IPS-18c (cell line): Measurements from ENCODE around the gene RIMBP2.

Experiments
- H3K4me3 ChIP-seq: 2 replicates; pipeline ENCODE4 v1.7.0; 2013; ENCODE audit warnings: low read depth, mild to moderate bottlenecking, low read length, moderate library complexity; ENCODE audit not compliant: insufficient read depth
- H3K9me3 ChIP-seq: one replicate; pipeline ENCODE4 v1.6.1; 2013; ENCODE audit warnings: mild to moderate bottlenecking, low read length, moderate library complexity; ENCODE audit not compliant: control insufficient read depth, insufficient read depth

RIMBP2 gene

DNA sequence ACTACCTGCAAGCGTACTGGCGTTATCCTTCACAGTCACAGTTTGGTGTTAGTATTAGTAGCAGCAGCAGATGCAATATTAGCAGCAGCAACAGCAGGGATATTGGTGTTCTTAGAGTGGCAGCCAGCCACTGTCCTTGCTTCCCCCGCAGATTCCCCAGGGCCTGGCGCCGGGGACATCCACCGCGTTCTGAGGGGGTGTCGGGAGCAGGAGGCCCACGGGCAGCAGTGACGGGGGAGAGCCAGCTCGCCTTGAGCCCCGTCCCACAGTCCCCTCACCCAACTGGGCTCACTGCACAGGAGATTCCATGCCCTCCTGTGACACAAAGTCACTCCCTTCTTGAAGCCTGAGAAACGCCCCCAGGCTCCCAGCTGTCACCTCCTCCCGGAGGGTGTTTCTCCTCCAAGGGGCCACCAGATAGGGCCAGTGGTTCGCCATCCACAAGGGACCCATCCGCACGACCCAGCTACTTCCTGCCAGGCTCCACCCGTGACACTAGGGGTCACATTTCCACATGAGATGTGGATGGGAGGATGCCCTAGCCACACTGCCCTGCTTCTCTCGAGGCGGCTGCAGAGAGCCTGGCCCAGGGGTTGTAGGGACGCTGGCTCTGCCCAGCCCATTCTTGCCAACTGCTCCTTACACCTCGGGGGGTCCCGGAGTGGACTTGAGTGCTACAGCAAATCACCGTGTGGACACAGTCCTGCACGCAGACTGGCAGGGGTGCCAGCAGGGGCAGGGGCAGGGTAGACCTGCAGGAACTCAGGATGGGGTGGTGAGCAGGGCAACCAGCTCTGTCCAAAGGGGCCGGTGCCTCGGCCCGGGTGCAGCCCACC lies 255.3 kb downstream of the RIMBP2 start:
- H3K4me3 ChIP-seq: no peak overlapping the region
- H3K9me3 ChIP-seq: no peaks in the 10 kb centered on the region

DNA sequence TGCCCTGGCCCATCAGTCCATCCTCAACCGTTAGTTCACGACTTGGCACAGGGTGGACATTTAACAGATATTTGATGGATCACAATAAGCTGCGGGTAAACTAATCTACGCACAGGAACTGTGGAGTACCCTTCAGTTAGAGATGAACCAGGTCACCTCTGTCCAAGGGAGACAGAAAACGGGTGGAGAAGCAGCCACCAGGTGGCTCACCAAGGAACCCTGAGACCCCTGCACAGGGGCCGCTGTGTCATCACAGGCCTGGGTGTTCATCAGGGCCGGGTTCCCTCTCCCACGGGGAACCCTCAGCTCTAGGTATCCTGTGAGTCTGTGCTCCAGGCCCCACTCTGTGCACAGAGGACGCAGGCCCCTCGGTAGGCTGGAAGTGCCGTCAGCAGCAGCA lies 256.2 kb downstream of the RIMBP2 start:
- Histone ChIP-seq H3K9me3 (no peaks in the 10 kb centered on the region), H3K4me3 (no peak overlapping the region)

GRCh38 chr12:130458341-130458740 lies 257.8 kb downstream of the RIMBP2 start:
- Histone ChIP-seq H3K9me3 (no peaks in the 10 kb centered on the region), H3K4me3 (no peak overlapping the region)

GRCh38 chr12:130457215-130457614 lies 258.9 kb downstream of the RIMBP2 start:
- Histone ChIP-seq H3K9me3 (no peaks in the 10 kb centered on the region), H3K4me3 (no peak overlapping the region)

- no peaks in the 10 kb centered on the region for H3K9me3 ChIP-seq
- no peak overlapping the region for H3K4me3 ChIP-seq
Measured at GRCh38 chr12:130456375-130457199, 259.5 kb downstream of the RIMBP2 start.

GRCh38 chr12:130455161-130455560 lies 260.9 kb downstream of the RIMBP2 start:
- Histone ChIP-seq H3K9me3 (no peaks in the 10 kb centered on the region), H3K4me3 (no peak overlapping the region)

DNA sequence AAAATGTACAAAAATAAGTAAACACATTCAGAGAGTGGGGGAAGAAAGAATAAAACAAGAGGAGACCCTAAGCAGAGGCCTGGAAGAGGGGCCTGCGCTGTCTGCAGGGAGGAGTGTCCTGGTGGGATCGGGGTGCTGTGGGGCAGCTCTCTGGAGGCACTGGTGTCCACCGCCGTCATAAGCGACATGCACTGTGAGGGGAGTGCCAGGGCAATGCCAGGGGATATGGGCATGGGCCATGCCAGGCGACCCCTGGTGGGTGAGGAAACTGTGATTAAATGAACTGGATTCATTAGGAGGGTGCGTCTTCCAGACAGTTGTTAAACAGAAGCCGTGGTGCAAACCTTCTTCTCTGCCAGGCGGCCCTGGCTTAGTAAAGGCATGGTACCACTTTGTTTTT lies 261.8 kb downstream of the RIMBP2 start:
- H3K4me3 ChIP-seq: no peak overlapping the region

DNA sequence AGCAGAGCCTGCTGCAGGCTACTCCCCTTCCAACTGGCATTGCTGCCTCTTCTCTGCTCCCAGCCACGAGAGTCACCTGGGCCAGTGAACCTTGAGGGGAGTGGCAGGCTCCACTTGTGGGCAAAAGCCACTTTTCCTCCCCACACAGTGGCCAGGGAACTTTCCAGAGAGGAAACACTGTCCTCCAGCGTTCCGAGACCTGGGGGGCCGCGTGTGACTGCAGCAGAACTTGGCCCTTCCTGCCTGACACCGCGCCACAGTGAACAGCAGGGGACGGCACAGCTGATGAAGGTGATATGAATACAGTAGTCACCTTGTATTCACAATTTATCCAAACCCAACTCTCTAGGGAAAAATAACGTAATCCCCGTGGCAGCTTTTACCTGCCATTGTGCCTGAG lies 263.6 kb downstream of the RIMBP2 start:
- Histone ChIP-seq H3K9me3 (no peaks in the 10 kb centered on the region), H3K4me3 (no peak overlapping the region)

More for the DNA sequence above, 261.8 kb downstream of the RIMBP2 start:
- no peaks in the 10 kb centered on the region for H3K9me3 ChIP-seq

GRCh38 chr12:130451001-130451930 lies 264.8 kb downstream of the RIMBP2 start:
- Histone ChIP-seq H3K4me3 (no peak overlapping the region), H3K9me3 (no peaks in the 10 kb centered on the region)

DNA sequence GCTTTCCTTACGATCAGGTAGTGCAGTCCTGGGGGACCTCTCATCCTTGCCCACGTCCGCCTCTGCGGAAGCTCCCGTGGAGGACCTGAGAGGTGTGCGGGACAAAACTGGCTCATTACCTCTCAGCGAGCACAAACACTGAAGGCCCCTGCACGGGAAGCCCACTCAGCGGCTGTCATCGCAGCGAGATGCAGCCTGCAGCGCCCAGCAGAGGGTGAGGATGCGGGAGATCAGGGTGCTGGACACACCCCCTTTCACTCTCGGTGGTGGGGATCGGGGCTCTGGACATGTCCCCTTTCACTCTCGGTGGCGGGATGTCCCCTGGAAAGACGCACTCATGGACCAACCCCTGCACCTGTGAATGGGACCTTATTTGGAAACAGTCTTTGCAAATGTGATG lies 266.8 kb downstream of the RIMBP2 start:
- Histone ChIP-seq H3K9me3 (no peaks in the 10 kb centered on the region), H3K4me3 (no peak overlapping the region)

- no peak overlapping the region for H3K4me3 ChIP-seq
- no peaks in the 10 kb centered on the region for H3K9me3 ChIP-seq
Measured at GRCh38 chr12:130448044-130448821, 267.9 kb downstream of the RIMBP2 start.

- no peaks in the 10 kb centered on the region for H3K9me3 ChIP-seq
- H3K4me3 ChIP-seq: no peak overlapping the region
Measured at GRCh38 chr12:130447655-130447965, 268.5 kb downstream of the RIMBP2 start.

GRCh38 chr12:130446846-130447654 lies 269.0 kb downstream of the RIMBP2 start:
- H3K4me3 ChIP-seq: no peak overlapping the region
- H3K9me3 ChIP-seq: no peaks in the 10 kb centered on the region

- H3K4me3 ChIP-seq: no peak overlapping the region
- no peaks in the 10 kb centered on the region for H3K9me3 ChIP-seq
Measured at GRCh38 chr12:130444986-130445385, 271.1 kb downstream of the RIMBP2 start.

GRCh38 chr12:130444061-130444460 lies 272.0 kb downstream of the RIMBP2 start:
- H3K9me3 ChIP-seq: no peaks in the 10 kb centered on the region
- H3K4me3 ChIP-seq: no peak overlapping the region
